GM18526 (cell line): ENCODE data around the gene KRT40.
"Not testable (repeated sequence)": the region's sequence is repeated elsewhere in the genome, so short reads cannot be mapped to it uniquely, and the experiment has no call there.

Source experiments
- POLR2A ChIP-seq: IDR thresholded peaks from 3 replicates; pipeline ENCODE4 v1.6.1; 2011; ENCODE audit not compliant: insufficient read length; ENCODE audit errors: extremely low read depth

KRT40 gene

DNA sequence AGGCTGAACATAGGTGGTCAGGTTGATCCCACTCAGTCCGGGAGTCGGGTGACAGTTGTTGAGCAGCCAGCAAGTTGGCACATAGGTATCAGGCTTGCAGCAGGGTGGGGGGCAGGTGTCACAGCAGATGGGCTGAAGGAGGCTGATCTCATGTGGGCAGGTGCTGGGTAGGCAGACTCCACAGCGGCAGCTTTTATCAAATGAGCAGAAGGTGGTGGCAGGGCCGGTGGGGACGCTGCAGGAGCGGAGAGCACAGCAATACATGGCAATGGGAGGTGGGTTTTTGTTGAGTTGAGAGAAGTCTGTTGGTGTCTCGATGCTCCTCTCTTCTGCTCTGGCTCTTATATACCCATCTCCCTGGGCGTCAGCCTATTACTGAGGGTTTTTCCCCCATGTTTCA, 24.7 kb upstream of the KRT40 start, which contains the start of gene KRTAP3-1:
TSS of gene KRTAP3-1 (minus strand) at position 318 of the 400 bp plus-strand sequence. CDS start at position 264, 54 bp downstream.
- TF ChIP-seq POLR2A, result no peak

DNA sequence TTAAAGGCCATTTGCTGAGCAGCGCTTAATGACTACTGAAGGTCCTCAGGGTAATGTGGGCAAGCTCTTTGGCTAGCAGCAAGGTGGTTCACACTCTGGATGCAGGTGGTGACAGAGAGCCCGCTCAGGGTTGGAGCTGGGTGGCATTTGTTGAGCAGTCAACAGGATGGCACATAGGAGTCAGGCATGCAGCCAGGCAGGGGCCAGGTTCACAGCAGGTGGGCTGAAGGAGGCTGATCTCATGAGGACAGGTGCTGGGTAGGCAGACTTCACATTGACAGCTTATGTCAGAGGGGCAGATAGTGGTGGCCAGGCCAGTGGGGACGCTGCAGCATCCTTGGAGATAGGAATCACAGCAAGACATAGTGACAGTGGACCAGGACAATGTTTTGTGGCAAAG, 20.3 kb upstream of the KRT40 start:
- no peak for TF ChIP-seq POLR2A

DNA sequence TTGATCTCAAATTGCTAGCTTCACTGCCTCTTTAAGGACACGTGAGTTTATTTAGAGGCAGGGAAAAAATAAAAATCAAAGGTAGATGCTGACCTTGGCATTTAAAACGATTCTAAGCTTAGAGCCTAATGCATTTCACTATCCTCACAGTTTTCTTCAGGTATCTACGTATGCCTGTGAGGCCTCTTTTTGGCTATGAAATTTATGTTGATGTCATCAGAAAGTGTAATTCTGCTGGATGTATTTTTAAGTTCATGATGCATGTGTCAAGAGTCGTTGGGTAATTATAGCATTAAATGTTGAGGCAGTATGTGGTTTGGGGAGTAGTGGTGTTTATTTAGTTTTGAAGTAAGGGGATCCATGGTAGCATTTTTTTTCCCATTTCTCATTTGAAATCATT, 19.8 kb upstream of the KRT40 start:
- TF ChIP-seq POLR2A, result no peak

DNA sequence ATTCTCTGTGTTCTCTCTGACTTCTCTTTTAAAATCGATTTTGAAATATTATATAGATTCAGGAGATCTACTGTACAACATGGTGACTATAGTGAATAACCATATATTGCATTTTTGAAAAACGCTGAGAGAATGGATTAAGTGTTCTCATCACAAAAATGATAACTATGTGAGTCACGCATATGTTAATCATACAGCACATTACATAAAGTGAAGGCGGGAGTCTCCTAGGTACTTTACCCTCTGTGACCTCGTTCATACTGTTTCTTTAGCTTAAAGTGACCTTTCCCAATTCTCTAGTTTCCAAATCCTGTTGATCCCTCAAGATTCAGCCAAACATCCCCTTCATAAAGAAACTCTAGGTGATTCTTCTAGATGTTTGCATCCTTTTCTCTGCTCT, 18.7 kb upstream of the KRT40 start:
- no peak for TF ChIP-seq POLR2A

DNA sequence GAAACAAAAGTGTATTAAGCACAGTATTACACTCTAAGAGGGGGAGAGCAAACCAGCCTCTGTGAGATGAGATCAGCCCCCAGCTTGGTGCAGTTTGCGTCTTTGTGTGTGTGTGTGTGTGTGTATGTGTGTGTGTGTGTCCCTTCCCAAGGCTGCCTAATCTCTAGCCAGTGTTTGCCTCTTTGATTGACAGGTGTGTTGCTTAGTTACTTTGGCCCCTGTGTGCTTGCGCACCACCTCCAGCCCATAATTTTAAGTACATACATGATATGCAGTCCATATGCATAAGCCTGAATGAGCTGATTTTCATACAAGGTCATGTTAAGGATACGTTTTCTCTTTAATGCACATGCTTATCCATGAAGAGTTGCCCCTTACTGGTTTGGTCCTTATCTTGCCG, 17.7 kb upstream of the KRT40 start:
- no peak for TF ChIP-seq POLR2A

DNA sequence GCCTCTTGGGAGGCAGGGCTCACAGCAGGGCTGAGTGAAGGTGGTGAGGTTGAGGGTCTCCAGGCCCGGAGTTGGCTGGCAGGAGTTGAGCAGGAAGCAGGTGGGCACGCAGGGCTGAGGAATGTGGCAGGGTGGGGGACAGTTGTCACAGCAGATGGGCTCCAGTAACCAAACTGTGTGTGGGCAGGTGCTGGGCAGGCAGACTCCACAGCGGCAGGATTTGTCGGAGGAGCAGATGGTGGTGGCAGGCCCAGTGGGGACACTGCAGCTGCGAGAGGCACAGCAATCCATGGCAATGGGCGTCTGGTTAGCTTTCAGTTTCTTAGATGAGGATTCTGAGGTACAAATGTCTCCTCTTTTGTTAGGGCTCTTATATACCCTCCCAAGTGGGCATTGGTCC, 15.4 kb upstream of the KRT40 start, which contains the start of gene KRTAP3-2:
TSS of gene KRTAP3-2 (minus strand) at position 344 of the 400 bp plus-strand sequence. CDS start at position 291, 53 bp downstream.
- not testable (repeated sequence) for TF ChIP-seq POLR2A

DNA sequence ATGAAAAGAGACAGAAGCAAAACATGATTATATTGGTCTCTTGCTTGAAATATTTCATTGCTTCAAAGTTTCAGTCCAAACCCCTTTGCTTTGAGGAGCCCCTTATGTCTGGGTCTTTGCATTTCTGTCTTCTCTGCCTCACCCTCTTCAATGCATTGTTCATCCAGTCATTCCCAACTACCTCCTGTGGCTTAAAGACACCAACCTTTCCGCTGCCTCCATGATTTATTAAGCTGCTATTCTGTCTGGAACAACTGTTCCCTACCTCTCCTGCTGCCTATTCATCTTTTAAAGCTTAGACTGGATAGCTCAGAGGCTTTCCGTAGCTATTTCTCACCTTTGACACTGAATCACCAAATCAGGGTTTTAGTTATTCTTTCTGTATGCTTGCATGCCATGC, 13.2 kb upstream of the KRT40 start:
- no peak for TF ChIP-seq POLR2A

DNA sequence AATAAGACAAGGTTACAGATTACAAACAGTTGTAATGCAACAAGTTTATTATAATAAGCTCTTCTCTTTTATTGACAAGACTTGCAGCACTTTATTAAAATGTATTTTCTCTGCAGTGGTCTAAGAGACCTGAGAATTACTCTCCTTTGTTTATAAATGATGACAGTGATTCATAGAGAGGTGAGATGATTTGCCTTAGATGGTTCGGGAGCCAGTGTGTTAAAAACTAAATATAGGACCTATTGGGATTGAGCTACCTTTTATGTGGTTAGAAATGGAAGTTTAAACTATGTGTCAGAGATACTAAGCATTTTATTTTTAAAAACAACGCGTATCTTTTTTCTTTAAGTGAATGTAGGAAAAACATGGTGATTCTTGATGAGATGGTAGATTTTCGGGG, 12.7 kb upstream of the KRT40 start:
- no peak for TF ChIP-seq POLR2A

DNA sequence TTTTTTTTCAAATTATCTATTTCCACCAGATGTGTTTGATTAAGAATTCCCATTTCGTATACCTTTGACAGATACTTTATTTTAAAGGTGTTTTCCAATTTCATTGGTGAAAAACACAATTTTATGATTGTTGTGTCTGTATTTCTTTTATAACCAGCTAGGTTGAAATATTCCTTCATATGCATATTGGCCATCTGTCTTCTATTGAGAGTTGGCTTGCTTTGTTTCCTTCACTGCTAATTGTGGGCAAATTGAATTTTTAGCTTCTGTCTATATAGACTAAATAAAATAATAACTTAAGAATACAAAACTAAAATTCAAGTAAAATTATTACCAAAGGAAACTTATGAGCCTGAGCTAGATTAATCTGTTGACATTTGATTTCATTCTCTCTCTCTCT, 11.0 kb upstream of the KRT40 start:
- TF ChIP-seq POLR2A, result no peak

DNA sequence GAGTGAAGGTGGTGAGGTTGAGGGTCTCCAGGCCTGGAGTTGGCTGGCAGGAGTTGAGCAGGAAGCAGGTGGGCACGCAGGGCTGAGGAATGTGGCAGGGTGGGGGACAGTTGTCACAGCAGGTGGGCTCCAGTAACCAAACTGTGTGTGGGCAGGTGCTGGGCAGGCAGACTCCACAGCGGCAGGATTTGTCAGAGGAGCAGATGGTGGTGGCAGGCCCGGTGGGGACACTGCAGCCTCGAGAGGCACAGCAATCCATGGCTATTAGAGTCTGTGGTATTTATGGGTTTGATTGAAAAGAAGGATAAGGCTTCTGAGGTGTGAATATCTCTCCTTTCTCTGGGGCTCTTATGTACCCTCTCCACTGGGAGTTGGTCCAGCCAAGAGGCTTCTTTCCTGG, 9.7 kb upstream of the KRT40 start, which contains the start of gene KRTAP3-3:
TSS of gene KRTAP3-3 (minus strand) at position 326 of the 400 bp plus-strand sequence. CDS start at position 259, 67 bp downstream.
- no peak for TF ChIP-seq POLR2A

DNA sequence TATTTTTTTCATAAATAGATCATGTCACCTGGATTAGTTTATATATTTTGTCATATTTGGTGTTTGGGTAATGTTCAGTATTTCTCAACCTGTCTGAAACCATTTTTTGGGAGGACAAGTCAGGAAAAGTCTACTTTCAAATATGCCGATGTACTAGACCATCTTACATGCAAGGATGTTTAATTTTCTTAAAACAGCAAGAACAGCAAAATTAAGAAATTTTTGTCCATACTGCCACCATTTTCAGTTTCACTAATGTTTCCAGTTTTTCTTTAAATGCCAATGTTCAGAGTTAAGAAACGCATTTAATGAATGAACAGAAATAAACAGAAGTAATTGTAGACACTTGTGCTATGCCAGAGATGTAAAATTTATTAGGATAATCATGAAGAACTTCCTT, 9.0 kb upstream of the KRT40 start:
- TF ChIP-seq POLR2A, result no peak

DNA sequence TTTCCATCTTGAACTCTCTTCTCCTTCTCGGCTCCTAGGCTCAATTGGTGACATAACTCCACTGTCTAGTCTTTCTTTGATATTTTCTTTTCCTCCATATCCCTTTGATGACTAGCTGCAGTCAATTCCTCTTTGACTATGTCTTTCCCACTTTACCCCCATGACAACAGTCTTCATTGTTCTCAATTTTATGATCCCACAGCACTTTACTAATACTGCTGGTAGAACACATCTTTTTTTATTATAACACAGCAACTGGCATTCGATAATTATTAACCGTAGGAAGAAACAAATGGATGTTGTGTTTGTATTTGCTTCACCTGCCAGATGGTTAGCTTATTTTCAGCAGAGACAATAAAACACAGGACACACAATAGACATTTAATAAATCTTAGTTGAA, 8.5 kb upstream of the KRT40 start:
- TF ChIP-seq POLR2A, result no peak

DNA sequence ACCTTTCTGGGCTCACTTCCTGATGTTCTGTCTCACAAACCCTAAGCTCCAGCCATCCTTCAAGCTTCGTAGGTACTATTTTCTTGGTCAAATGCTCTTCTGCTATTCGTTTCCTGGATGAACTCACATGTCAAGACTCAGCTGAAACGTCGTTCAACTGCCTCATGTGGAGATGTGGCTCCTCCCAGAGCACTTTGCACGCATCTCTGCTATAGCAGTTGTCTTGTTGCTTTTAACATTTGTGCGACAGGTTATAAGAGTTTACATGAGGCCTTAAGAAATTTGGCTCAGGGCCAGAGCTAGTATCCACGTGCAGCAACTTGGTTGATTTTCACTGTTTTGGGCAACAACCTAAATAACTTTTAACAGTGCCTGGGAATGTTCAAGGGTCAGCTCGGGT, 2.8 kb upstream of the KRT40 start:
- no peak for TF ChIP-seq POLR2A

DNA sequence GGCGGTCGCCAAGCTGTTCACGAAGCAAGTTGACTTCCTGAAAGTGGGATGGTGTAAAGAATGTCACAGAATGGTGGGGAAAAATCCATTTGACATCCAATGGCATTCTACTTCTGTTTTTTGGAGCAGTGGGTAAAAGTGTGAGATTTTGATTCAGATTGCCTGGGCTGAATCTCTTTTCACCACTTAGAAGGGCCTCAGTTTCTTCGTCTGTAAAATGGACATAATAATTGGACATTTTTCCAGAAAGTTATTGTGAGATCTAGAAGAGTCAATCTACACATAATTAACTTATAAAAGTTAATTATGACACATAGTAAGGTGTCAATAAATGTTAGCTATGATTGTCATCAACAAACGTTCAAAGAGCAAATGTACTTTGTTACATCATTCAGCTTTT, 3.0 kb downstream of the KRT40 start:
- no peak for TF ChIP-seq POLR2A

DNA sequence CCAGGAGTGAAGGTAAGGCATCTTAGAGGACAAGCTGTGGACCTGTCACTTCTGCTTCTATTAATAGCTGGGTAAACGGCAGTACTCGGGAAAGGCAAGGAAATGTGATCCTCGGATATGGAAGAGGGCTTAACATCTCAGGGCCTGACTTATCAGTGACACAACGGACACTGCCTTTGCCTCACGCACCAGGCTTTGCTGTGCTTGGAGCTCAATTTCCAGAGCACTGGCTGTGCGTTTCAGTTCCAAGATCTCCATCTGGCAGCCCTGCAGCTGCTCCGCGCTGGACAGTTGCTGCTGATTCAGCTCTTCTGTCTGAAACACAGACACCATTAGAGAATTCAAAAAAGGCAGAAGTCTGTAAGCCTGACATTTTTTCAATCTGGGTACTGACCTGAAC, 3.5 kb downstream of the KRT40 start:
- no peak for TF ChIP-seq POLR2A

DNA sequence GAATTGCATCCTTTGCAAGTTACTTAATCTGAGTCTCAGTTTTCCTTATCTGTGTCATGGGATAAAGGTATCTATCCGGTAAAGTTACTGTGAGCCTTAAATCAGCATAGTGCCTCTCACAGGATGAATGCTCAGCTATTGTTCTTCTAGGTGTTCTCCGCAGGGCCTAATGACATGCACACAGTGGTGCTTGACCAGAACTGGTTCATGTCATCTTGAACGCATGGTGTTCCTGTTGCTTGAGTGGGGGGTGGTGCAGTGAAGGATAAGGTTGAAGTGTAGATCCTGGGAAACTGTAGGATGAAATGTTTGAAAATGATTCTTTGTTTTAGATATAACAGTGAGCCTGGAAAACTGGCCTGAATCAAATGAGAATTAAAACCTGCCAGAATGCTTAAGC, 4.0 kb downstream of the KRT40 start:
- TF ChIP-seq POLR2A, result no peak

DNA sequence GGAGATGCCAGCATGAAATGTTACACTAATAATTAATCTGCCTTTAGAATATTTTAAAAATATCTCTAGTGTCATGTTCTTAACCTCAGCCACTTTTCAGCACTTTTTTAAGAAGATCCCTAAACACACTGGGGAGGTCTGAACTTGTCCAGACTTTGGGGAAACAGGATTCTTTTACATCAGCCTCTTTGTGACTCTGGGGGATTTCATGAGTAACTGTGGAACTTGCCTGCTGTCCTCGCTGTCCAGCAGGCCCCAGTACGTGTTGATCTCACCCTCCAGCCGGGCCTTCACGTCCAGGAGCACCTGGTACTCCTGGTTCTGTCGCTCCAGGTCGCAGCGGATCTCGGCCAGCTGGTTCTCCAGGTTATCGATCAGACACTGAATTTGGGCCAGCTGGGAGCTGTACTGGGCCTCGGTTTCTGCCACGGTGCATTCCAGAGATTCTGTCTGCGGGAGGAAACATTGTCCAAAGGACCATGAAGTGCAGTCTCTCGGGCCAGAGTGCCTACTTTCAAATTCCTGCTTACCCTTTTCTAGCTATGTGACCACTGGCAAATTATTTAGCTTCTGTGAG, 5.5 kb downstream of the KRT40 start:
- no peak for TF ChIP-seq POLR2A
